ENCODE data around the gene LYPD6B.

The LYPD6B gene

DNA sequence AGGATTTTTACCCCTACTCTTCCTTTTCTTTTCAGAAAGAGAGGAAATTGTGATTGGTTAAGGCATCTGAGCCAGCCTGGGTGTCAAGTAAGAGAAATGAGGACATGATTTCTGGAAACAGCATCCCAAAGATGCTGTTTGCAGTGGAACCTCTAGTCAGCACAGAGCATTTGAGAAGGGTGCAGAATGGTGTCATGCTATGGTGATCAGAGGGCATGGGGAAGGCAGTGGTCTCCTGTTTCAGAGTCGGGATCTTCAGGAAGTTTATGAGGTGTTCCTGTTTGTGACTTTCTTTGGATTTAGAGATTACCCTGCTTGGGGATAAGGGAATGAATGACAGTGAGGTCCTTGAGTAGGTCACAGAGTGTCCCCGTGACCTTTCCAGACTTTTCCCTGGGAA, 117.5 kb downstream of the LYPD6B start:
- no CpG with 5 or more reads among the region's 2 CpGs for WGBS (ENCODE audit: extremely low coverage, insufficient coverage, low lambda C conversion rate)
- Histone ChIP-seq H3K4me3 (ENCODE audit: low read length) (no peak overlapping the region), H2BK15ac (replicated peaks; ENCODE audit: low read depth) (no peak overlapping the region), H3K56ac (ENCODE audit: low read length) (no peak overlapping the region), H2BK120ac (ENCODE audit: low read depth, low read length) (no peak overlapping the region), H3K27me3 (ENCODE audit: insufficient read depth, low read length, poor library complexity) (no peaks in the 10 kb centered on the region), H3K4ac (ENCODE audit: low read depth, low read length) (no peak overlapping the region), H3K79me2 (ENCODE audit: control insufficient read depth, insufficient read depth, low read length) (no peaks in the 10 kb centered on the region), H3K36me3 (ENCODE audit: control insufficient read depth, insufficient read depth, low read length) (no peaks in the 10 kb centered on the region), H2AK5ac (ENCODE audit: low read length) (no peak overlapping the region), H4K8ac (ENCODE audit: low read depth, low read length) (no peak overlapping the region), H3K23ac (ENCODE audit: low read length) (no peak overlapping the region), H3K4me2 (ENCODE audit: low read length) (no peak overlapping the region), H4K5ac (ENCODE audit: low read length) (no peak overlapping the region), H2BK5ac (ENCODE audit: low read length) (no peak overlapping the region), H3K79me1 (ENCODE audit: low read length) (no peaks in the 10 kb centered on the region), H3K18ac (ENCODE audit: low read length) (no peak overlapping the region), H3K9ac (ENCODE audit: low read length) (no peak overlapping the region), H3K4me1 (ENCODE audit: control insufficient read depth, low read depth, low read length) (no peaks in the 10 kb centered on the region), H3K27ac (ENCODE audit: low read depth, low read length) (no peak overlapping the region)
- no peak for DNase-seq

DNA sequence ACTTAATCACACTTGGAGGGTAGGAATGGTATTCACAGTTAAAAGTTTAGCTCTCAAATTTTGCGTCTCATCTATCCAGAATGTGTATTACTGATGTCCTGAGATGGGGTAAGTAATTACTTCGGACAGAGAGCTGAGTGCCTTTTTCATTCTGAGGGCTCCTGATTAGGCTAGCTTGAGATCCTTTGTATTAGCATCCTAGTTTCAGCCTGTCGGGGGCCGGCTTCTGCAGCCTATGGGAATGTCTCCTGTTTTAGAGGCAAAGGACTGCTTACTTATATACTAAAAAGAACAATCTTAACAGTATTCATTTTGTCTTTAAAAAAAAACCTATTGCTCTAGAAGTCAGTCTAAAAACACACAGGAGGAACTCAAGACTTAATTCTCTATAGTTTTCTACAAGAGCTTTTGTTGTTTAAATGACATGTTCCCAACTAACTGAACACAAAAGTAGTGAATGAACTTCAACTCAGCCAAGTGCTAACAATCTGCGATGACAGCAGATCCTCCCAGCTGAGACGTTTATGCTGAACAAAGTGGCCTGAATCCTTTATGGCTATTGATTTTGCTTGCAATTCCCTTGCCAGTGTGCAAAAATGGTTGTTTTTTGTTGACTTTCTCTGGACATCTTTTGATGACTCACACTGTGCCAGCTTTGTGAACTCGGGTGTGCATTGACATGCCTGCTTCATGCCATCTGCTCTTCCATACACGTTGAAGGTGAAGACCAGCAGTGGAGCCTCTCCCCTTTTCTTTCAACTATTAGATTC, 118.7 kb downstream of the LYPD6B start:
- Histone ChIP-seq H2BK120ac (ENCODE audit: low read depth, low read length) (no peak overlapping the region), H3K27ac (ENCODE audit: low read depth, low read length) (no peak overlapping the region), H3K4ac (ENCODE audit: low read depth, low read length) (no peak overlapping the region), H3K9ac (ENCODE audit: low read length) (no peak overlapping the region), H3K79me1 (ENCODE audit: low read length) (no peaks in the 10 kb centered on the region), H3K18ac (ENCODE audit: low read length) (no peak overlapping the region), H2BK5ac (ENCODE audit: low read length) (no peak overlapping the region), H2AK5ac (ENCODE audit: low read length) (no peak overlapping the region), H3K36me3 (ENCODE audit: control insufficient read depth, insufficient read depth, low read length) (no peaks in the 10 kb centered on the region), H3K23ac (ENCODE audit: low read length) (no peak overlapping the region), H3K4me3 (ENCODE audit: low read length) (no peak overlapping the region), H2BK15ac (replicated peaks; ENCODE audit: low read depth) (no peak overlapping the region), H3K27me3 (ENCODE audit: insufficient read depth, low read length, poor library complexity) (no peaks in the 10 kb centered on the region), H3K79me2 (ENCODE audit: control insufficient read depth, insufficient read depth, low read length) (no peaks in the 10 kb centered on the region), H3K4me2 (ENCODE audit: low read length) (no peak overlapping the region), H3K4me1 (ENCODE audit: control insufficient read depth, low read depth, low read length) (no peaks in the 10 kb centered on the region), H4K5ac (ENCODE audit: low read length) (no peak overlapping the region), H3K56ac (ENCODE audit: low read length) (no peak overlapping the region), H4K8ac (ENCODE audit: low read depth, low read length) (no peak overlapping the region)
- no CpG with 5 or more reads among the region's 8 CpGs for WGBS (ENCODE audit: extremely low coverage, insufficient coverage, low lambda C conversion rate)
- no peak for DNase-seq

DNA sequence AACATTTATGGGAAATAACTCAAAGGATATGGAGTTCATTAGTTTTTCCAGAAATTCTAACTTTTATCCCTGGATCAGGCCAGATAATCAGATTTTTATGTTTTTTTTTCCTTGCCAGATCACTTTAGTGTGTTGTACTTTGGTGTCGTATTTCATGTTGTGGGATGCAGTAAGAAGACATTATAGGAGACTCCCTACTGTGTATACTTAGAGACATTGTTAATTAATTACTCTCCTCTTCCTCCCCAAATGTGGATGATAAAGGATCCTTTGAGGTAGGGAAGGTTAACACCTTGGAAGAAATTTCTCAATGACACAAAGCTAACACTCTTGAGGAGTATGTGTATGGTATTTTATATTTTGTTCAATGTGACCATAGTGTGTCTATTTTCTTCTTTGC, 120.5 kb downstream of the LYPD6B start:
- H2BK120ac ChIP-seq (ENCODE audit: low read depth, low read length): no peak overlapping the region
- no peak overlapping the region for H3K56ac ChIP-seq (ENCODE audit: low read length)
- no CpG with 5 or more reads among the region's 1 CpG for WGBS (ENCODE audit: extremely low coverage, insufficient coverage, low lambda C conversion rate)
- H3K4ac ChIP-seq (ENCODE audit: low read depth, low read length): no peak overlapping the region
- H3K4me2 ChIP-seq (ENCODE audit: low read length): no peak overlapping the region
- H4K8ac ChIP-seq (ENCODE audit: low read depth, low read length): no peak overlapping the region
- H3K36me3 ChIP-seq (ENCODE audit: control insufficient read depth, insufficient read depth, low read length): no peaks in the 10 kb centered on the region
- no peaks in the 10 kb centered on the region for H3K79me1 ChIP-seq (ENCODE audit: low read length)
- no peaks in the 10 kb centered on the region for H3K4me1 ChIP-seq (ENCODE audit: control insufficient read depth, low read depth, low read length)
- H2BK15ac ChIP-seq (replicated peaks; ENCODE audit: low read depth): no peak overlapping the region
- no peak overlapping the region for H3K18ac ChIP-seq (ENCODE audit: low read length)
- H3K27ac ChIP-seq (ENCODE audit: low read depth, low read length): no peak overlapping the region
- no peak overlapping the region for H2AK5ac ChIP-seq (ENCODE audit: low read length)
- no peaks in the 10 kb centered on the region for H3K27me3 ChIP-seq (ENCODE audit: insufficient read depth, low read length, poor library complexity)
- no peak overlapping the region for H3K4me3 ChIP-seq (ENCODE audit: low read length)
- no peak overlapping the region for H3K23ac ChIP-seq (ENCODE audit: low read length)
- no peak overlapping the region for H4K5ac ChIP-seq (ENCODE audit: low read length)
- no peaks in the 10 kb centered on the region for H3K79me2 ChIP-seq (ENCODE audit: control insufficient read depth, insufficient read depth, low read length)
- H3K9ac ChIP-seq (ENCODE audit: low read length): no peak overlapping the region
- H2BK5ac ChIP-seq (ENCODE audit: low read length): no peak overlapping the region
- no peak for DNase-seq

DNA sequence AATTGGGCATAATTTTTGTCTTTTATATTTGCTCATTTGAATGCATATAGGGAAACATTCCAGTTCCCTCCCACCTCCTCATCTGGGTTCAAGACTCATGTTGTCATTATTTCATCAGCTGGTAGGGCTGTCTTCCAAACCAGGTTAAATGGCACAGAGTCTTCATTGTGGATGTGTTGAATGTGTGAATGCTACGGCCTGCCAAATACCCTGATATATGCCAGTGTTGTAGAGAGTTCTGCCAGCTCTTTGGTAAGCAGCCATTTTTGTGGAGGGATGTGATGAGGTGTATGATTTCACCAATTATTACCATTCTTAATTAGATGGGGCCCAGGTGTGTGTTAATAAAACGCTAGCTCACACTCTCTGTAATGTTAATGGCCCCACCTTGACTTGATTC, 121.7 kb downstream of the LYPD6B start:
- Histone ChIP-seq H3K4me1 (ENCODE audit: control insufficient read depth, low read depth, low read length) (no peaks in the 10 kb centered on the region), H3K27me3 (ENCODE audit: insufficient read depth, low read length, poor library complexity) (no peaks in the 10 kb centered on the region), H3K18ac (ENCODE audit: low read length) (no peak overlapping the region), H2AK5ac (ENCODE audit: low read length) (no peak overlapping the region), H3K4me3 (ENCODE audit: low read length) (no peak overlapping the region), H3K4ac (ENCODE audit: low read depth, low read length) (no peak overlapping the region), H3K9ac (ENCODE audit: low read length) (no peak overlapping the region), H3K79me2 (ENCODE audit: control insufficient read depth, insufficient read depth, low read length) (no peaks in the 10 kb centered on the region), H3K23ac (ENCODE audit: low read length) (no peak overlapping the region), H3K27ac (ENCODE audit: low read depth, low read length) (no peak overlapping the region), H3K56ac (ENCODE audit: low read length) (no peak overlapping the region), H2BK120ac (ENCODE audit: low read depth, low read length) (no peak overlapping the region), H2BK15ac (replicated peaks; ENCODE audit: low read depth) (no peak overlapping the region), H4K8ac (ENCODE audit: low read depth, low read length) (no peak overlapping the region), H3K4me2 (ENCODE audit: low read length) (no peak overlapping the region), H2BK5ac (ENCODE audit: low read length) (no peak overlapping the region), H4K5ac (ENCODE audit: low read length) (no peak overlapping the region), H3K79me1 (ENCODE audit: low read length) (no peaks in the 10 kb centered on the region), H3K36me3 (ENCODE audit: control insufficient read depth, insufficient read depth, low read length) (no peaks in the 10 kb centered on the region)
- WGBS (ENCODE audit: extremely low coverage, insufficient coverage, low lambda C conversion rate): no CpG with 5 or more reads among the region's 2 CpGs
- DNase-seq: no peak

DNA sequence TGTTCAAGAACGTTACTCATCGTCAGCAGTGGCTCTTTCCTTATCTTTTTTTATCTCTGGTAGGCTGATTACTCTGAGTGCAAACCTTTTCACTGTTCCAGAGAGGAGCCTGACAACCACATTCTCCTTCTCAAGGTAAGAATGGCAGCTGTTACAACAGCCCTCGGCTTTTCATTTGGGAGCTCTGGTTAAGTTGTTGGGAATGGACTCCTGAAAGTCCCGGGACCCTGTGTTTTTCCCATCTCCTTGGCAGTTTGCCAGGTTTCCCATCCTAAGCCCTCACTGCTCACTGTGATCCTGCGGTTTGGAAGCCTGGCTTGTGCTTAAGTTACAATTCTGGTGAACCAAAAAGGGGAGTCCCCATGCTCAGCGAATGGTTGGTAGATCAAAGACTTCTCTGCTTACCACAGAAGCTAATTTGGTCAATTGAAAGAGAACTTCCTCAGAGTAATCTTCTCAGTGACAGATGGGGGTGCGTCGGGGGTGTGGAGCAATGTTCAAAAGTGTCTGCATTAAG, 122.3 kb downstream of the LYPD6B start:
- Histone ChIP-seq H3K4ac (ENCODE audit: low read depth, low read length) (no peak overlapping the region), H3K27ac (ENCODE audit: low read depth, low read length) (no peak overlapping the region), H2BK120ac (ENCODE audit: low read depth, low read length) (no peak overlapping the region), H3K4me3 (ENCODE audit: low read length) (no peak overlapping the region), H2AK5ac (ENCODE audit: low read length) (no peak overlapping the region), H3K79me1 (ENCODE audit: low read length) (no peaks in the 10 kb centered on the region), H2BK15ac (replicated peaks; ENCODE audit: low read depth) (no peak overlapping the region), H3K36me3 (ENCODE audit: control insufficient read depth, insufficient read depth, low read length) (no peaks in the 10 kb centered on the region), H3K4me2 (ENCODE audit: low read length) (no peak overlapping the region), H3K27me3 (ENCODE audit: insufficient read depth, low read length, poor library complexity) (no peaks in the 10 kb centered on the region), H3K9ac (ENCODE audit: low read length) (no peak overlapping the region), H4K8ac (ENCODE audit: low read depth, low read length) (no peak overlapping the region), H2BK5ac (ENCODE audit: low read length) (no peak overlapping the region), H3K4me1 (ENCODE audit: control insufficient read depth, low read depth, low read length) (no peaks in the 10 kb centered on the region), H3K79me2 (ENCODE audit: control insufficient read depth, insufficient read depth, low read length) (no peaks in the 10 kb centered on the region), H3K56ac (ENCODE audit: low read length) (no peak overlapping the region), H4K5ac (ENCODE audit: low read length) (no peak overlapping the region), H3K23ac (ENCODE audit: low read length) (no peak overlapping the region), H3K18ac (ENCODE audit: low read length) (no peak overlapping the region)
- WGBS (ENCODE audit: extremely low coverage, insufficient coverage, low lambda C conversion rate): no CpG with 5 or more reads among the region's 8 CpGs
- peak; percentile 54 for DNase-seq
